MM.1S (cell line): ENCODE results near the gene TARS1.

Experiments used
- DNase-seq: peaks from one replicate; pipeline ENCODE4 v3.0.0-alpha.2; 2015
- H2AFZ ChIP-seq: fragments of 300-600 bp; sonication (generic); 2 replicates; pipeline ENCODE4 v1.6.0; 2016; ENCODE audit warnings: antibody characterized with exemption, low read length
- H3F3A ChIP-seq: fragments of 300-600 bp; sonication (generic); 2 replicates; pipeline ENCODE4 v1.6.1; 2016; ENCODE audit warnings: mild to moderate bottlenecking, antibody characterized with exemption, low read length, moderate library complexity, mixed read lengths; ENCODE audit not compliant: insufficient read depth
- H3K27ac ChIP-seq: fragments of 300-600 bp; sonication (generic); 2 replicates; pipeline ENCODE4 v1.5.1; 2016; ENCODE audit warnings: mild to moderate bottlenecking, low read length
- H3K27me3 ChIP-seq: fragments of 300-600 bp; sonication (generic); replicated peaks from 2 replicates; pipeline ENCODE4 v1.6.0; 2016; ENCODE audit warnings: low read length; ENCODE audit not compliant: insufficient read depth
- H3K36me3 ChIP-seq: fragments of 300-600 bp; sonication (generic); replicated peaks from 2 replicates; pipeline ENCODE4 v1.6.1; 2016; ENCODE audit warnings: mild to moderate bottlenecking, low read length, mixed read lengths; ENCODE audit not compliant: insufficient read depth
- H3K4me1 ChIP-seq: fragments of 300-600 bp; sonication (generic); 2 replicates; pipeline ENCODE4 v1.6.1; 2016; ENCODE audit warnings: low read length, mixed read lengths
- H3K4me2 ChIP-seq: fragments of 300-600 bp; sonication (generic); 2 replicates; pipeline ENCODE4 v1.6.0; 2016; ENCODE audit warnings: low read depth, low read length
- H3K4me3 ChIP-seq: fragments of 300-600 bp; sonication (generic); 2 replicates; pipeline ENCODE4 v1.5.1; 2016; ENCODE audit warnings: low read length, mixed read lengths
- H3K79me2 ChIP-seq: fragments of 300-600 bp; sonication (generic); 2 replicates; pipeline ENCODE4 v1.6.1; 2016; ENCODE audit warnings: mixed run types, low read length, mixed read lengths
- H3K9ac ChIP-seq: fragments of 300-600 bp; sonication (generic); 2 replicates; pipeline ENCODE4 v1.6.1; 2016; ENCODE audit warnings: low read length, mixed read lengths
- H3K9me2 ChIP-seq: fragments of 300-600 bp; sonication (generic); replicated peaks from 2 replicates; pipeline ENCODE4 v1.6.1; 2016; ENCODE audit warnings: mild to moderate bottlenecking, low read length, mixed read lengths; ENCODE audit not compliant: insufficient read depth
- H3K9me3 ChIP-seq: fragments of 300-600 bp; sonication (generic); replicated peaks from 2 replicates; pipeline ENCODE4 v1.6.1; 2016; ENCODE audit warnings: mild to moderate bottlenecking, low read length, mixed read lengths; ENCODE audit not compliant: insufficient read depth
- H4K20me1 ChIP-seq: fragments of 300-600 bp; sonication (generic); 2 replicates; pipeline ENCODE4 v1.6.1; 2016; ENCODE audit warnings: mild to moderate bottlenecking, low read length, moderate library complexity, mixed read lengths; ENCODE audit not compliant: insufficient read depth
- CTCF ChIP-seq: fragments of 300-600 bp; sonication (generic); IDR thresholded peaks from 2 replicates; pipeline ENCODE4 v1.5.1; 2016; ENCODE audit warnings: antibody characterized with exemption, low read length, mixed read lengths
- EZH2 ChIP-seq: fragments of 300-600 bp; sonication (generic); optimal IDR thresholded peaks from 2 replicates; pipeline ENCODE3; 2017; ENCODE audit warnings: low read depth, mild to moderate bottlenecking, antibody characterized with exemption, low read length, mixed read lengths
- EZH2phosphoT487 ChIP-seq: fragments of 300-600 bp; sonication (generic); IDR thresholded peaks from 2 replicates; pipeline ENCODE4 v1.6.1; 2018; ENCODE audit warnings: antibody characterized with exemption, low read length

TARS1 gene

GRCh38 chr5:33482335-33482734 lies 41.6 kb downstream of the TARS1 start:
- no peak overlapping the region for H3K9ac ChIP-seq
- no peaks in the 10 kb centered on the region for H3K9me2 ChIP-seq
- no peak overlapping the region for H3K4me2 ChIP-seq
- no peak overlapping the region for H3K4me3 ChIP-seq
- H3K27me3 ChIP-seq, result no peaks in the 10 kb centered on the region
- H3K36me3 ChIP-seq, result no peaks in the 10 kb centered on the region
- no peaks in the 10 kb centered on the region for H3K9me3 ChIP-seq
- H3K27ac ChIP-seq, result no peak overlapping the region
- H4K20me1 ChIP-seq, result no peaks in the 10 kb centered on the region
- TF ChIP-seq EZH2phosphoT487 (no peak), EZH2 (no peak), CTCF (no peak)
- H3K4me1 ChIP-seq, result no peaks in the 10 kb centered on the region
- DNase-seq, result no peak
- H3F3A ChIP-seq, result no peaks in the 10 kb centered on the region
- H2AFZ ChIP-seq, result no peak overlapping the region
- no peaks in the 10 kb centered on the region for H3K79me2 ChIP-seq

- H3F3A ChIP-seq, result no peaks in the 10 kb centered on the region
- no peaks in the 10 kb centered on the region for H4K20me1 ChIP-seq
- H3K4me1 ChIP-seq, result no peaks in the 10 kb centered on the region
- no peaks in the 10 kb centered on the region for H3K36me3 ChIP-seq
- no peak overlapping the region for H3K4me2 ChIP-seq
- TF ChIP-seq CTCF, result no peak
- TF ChIP-seq EZH2phosphoT487, result no peak
- no peak for TF ChIP-seq EZH2
- no peaks in the 10 kb centered on the region for H3K27me3 ChIP-seq
- H3K9me3 ChIP-seq, result no peaks in the 10 kb centered on the region
- no peaks in the 10 kb centered on the region for H3K9me2 ChIP-seq
- no peak for DNase-seq
- H3K9ac ChIP-seq, result no peak overlapping the region
- no peaks in the 10 kb centered on the region for H3K79me2 ChIP-seq
- H2AFZ ChIP-seq, result no peak overlapping the region
- H3K27ac ChIP-seq, result no peak overlapping the region
- no peak overlapping the region for H3K4me3 ChIP-seq
Measured at GRCh38 chr5:33487236-33487635, 46.5 kb downstream of the TARS1 start.

GRCh38 chr5:33488558-33489355 lies 48.0 kb downstream of the TARS1 start:
- Histone ChIP-seq H3F3A (no peaks in the 10 kb centered on the region), H3K9me2 (no peaks in the 10 kb centered on the region), H4K20me1 (no peaks in the 10 kb centered on the region), H3K9ac (no peak overlapping the region), H3K4me3 (no peak overlapping the region), H3K4me2 (no peak overlapping the region), H3K27ac (no peak overlapping the region), H3K4me1 (no peaks in the 10 kb centered on the region), H3K27me3 (no peaks in the 10 kb centered on the region), H3K36me3 (no peaks in the 10 kb centered on the region), H2AFZ (no peak overlapping the region), H3K9me3 (no peaks in the 10 kb centered on the region), H3K79me2 (no peaks in the 10 kb centered on the region)
- no peak for DNase-seq
- no peak for TF ChIP-seq EZH2
- TF ChIP-seq EZH2phosphoT487, result no peak
- TF ChIP-seq CTCF, result no peak
